DND-41 (cell line): Measurements from ENCODE around the gene NKAIN2.

ENCODE experiments used
- CTCF ChIP-seq: IDR thresholded peaks from 2 replicates; pipeline ENCODE4 v1.5.1; 2012; ENCODE audit warnings: borderline replicate concordance, low read length, moderate library complexity, mild to moderate bottlenecking; ENCODE audit not compliant: poor library complexity, severe bottlenecking; ENCODE audit errors: extremely low read depth
- EZH2 ChIP-seq: IDR thresholded peaks from 3 replicates; pipeline ENCODE4 v1.6.1; 2012; ENCODE audit warnings: borderline replicate concordance, low read depth, mild to moderate bottlenecking, moderate library complexity, low read length, inconsistent platforms; ENCODE audit not compliant: severe bottlenecking

- TF ChIP-seq CTCF = no peak
- TF ChIP-seq EZH2 = no peak
Measured at GRCh38 chr6:124438546-124439065, 634.9 kb downstream of the NKAIN2 start.
